ENCODE measurements around the gene CCDC57. TPM values are rescaled to one million over a fixed set of nuclear protein-coding genes. Genes with fewer than 3 reads are reported as not detected.

The CCDC57 gene
- total RNA-seq, 4 donors from 2014 or later = 23.5 to 87.5 (median 48.3) TPM

DNA sequence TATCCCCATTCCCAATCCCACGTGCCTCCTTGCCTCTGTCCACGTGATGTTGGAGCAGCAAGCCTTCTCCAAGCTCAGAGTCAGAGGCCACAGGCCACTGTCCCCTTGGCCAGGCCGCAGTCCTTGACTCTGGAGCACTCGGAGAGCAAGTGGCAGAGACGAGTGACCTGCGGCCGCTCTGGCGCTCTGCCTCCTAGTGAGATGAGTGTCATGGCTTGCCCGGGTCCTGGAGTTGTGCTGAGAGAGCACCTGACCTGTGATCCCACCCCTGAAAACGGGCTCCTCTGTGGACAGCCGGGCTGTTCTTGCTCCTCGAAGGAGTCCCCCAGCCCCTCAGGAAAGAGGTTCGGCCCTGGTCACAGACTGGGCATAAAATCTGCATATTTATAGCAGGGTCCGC lies 104.6 kb downstream of the CCDC57 start:
- in situ Hi-C loops (cut with MboI; ENCODE audit: low pct_ligation_motif_present in 1 of 4, low pct_unique_long_range_greater_than_20kb in 1 of 4, low sequenced_read_pairs in 3 of 4) = no loop called here
- Histone ChIP-seq H3K36me3 (no peaks in the 10 kb centered on the region), H3K4me1 (peaks cover 13 to 39% (median 25%) of the 10 kb centered on the region in 4 donors), H3K27me3 (no peaks in the 10 kb centered on the region), H3K4me3 (no peak overlapping the region), H3K27ac (no peak overlapping the region), H3K9me3 (no peaks in the 10 kb centered on the region)
- 90 to 95% methylated on average over 2 to 14 of the region's 14 CpGs for WGBS, 2 donors (ENCODE audit: low coverage in 1 of 2)
- DNase-seq = no peak
- intact Hi-C loops (cut with DNase I; ENCODE audit: low total_unique reads) = no loop called here
- TF ChIP-seq POLR2AphosphoS5 (IDR thresholded peaks at IDR 0.05) = no peak
- TF ChIP-seq, protein P1, sequence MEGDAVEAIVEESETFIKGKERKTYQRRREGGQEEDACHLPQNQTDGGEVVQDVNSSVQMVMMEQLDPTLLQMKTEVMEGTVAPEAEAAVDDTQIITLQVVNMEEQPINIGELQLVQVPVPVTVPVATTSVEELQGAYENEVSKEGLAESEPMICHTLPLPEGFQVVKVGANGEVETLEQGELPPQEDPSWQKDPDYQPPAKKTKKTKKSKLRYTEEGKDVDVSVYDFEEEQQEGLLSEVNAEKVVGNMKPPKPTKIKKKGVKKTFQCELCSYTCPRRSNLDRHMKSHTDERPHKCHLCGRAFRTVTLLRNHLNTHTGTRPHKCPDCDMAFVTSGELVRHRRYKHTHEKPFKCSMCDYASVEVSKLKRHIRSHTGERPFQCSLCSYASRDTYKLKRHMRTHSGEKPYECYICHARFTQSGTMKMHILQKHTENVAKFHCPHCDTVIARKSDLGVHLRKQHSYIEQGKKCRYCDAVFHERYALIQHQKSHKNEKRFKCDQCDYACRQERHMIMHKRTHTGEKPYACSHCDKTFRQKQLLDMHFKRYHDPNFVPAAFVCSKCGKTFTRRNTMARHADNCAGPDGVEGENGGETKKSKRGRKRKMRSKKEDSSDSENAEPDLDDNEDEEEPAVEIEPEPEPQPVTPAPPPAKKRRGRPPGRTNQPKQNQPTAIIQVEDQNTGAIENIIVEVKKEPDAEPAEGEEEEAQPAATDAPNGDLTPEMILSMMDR (IDR thresholded peaks at IDR 0.05) = no peak
- no peak for TF ChIP-seq POLR2A (IDR thresholded peaks at IDR 0.05)
- no peak for TF ChIP-seq EP300 (IDR thresholded peaks at IDR 0.05; ENCODE audit: low read depth)

DNA sequence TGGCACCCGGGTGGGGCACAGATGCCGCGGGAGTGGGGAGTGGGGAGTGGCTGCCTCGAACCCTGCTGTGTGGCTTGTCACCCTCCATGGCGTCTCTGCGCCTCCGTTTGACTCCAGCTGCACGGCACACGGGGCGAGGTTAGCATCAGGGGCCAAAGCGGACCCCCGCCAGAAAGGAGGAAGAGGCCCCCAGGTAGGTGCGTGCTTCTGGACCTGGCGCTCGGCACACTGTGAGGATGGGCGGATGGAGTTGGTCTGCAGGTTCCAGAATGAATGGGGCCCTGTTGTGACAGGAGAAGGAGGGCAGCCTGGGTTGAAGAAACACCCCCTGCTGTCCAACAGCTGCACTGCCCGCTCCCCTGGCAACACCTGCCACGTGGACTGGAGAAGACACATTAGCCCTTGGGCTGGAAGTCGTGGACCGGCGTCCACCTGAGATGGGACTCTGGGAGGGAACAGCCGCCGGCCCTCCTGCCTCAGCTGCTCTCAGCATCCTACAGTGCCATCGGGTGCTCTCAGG lies 105.2 kb downstream of the CCDC57 start:
- Histone ChIP-seq H3K27ac (peak overlapping the region; percentile 81 to 89 (median 84)), H3K36me3 (no peaks in the 10 kb centered on the region), H3K4me1 (peaks cover 13 to 39% (median 25%) of the 10 kb centered on the region in 4 donors), H3K4me3 (no peak overlapping the region), H3K27me3 (no peaks in the 10 kb centered on the region), H3K9me3 (no peaks in the 10 kb centered on the region)
- 88% methylated on average over 23 of the region's 24 CpGs; no CpG with 5 or more reads in 1 of the 2 donors for WGBS, 2 donors (ENCODE audit: low coverage in 1 of 2)
- DNase-seq = no peak
- intact Hi-C loops (cut with DNase I; ENCODE audit: low total_unique reads) (no loop called here), in situ Hi-C loops (cut with MboI; ENCODE audit: low pct_ligation_motif_present in 1 of 4, low pct_unique_long_range_greater_than_20kb in 1 of 4, low sequenced_read_pairs in 3 of 4) (no loop called here)
- TF ChIP-seq, protein P1 (IDR thresholded peaks at IDR 0.05) = peak in 3 of 5 experiments; percentile 15 to 31 (median 19)
- no peak for TF ChIP-seq EP300 (IDR thresholded peaks at IDR 0.05; ENCODE audit: low read depth)

DNA sequence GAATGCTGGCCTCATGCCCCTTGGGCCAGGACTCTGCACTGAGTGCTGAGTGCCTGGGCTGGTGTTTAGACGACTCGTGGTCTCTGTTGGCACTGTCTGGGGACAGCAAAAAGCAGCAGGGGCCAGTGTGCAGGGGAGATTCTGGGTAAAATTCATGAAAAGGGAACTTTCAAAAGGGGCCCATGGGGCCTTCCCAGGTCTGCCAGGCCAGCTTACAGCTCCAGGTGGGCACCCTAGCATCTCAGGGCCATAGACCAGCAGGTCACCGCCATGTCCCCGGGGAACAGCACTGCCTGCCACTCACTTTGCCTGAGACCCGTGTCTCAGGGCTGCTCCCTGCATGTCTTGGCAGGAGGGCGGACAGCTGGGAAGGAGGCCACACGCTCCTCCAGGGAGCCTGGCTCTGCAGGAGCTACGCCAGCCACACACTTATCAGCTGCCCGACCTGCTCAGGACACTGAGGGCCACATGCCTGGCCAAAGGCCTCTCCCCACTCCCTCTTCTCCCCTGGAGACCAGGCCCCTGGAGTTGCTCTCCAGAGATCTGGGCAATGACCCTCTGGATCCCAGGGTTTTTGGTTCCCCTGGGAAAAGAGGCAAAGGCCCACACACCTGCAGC lies 105.8 kb downstream of the CCDC57 start:
- Histone ChIP-seq H3K27me3 (no peaks in the 10 kb centered on the region), H3K4me3 (peak overlapping the region in 3 of 4 donors; percentile 1 to 44 (median 9)), H3K36me3 (no peaks in the 10 kb centered on the region), H3K27ac (peak overlapping the region; percentile 81 to 89 (median 84)), H3K9me3 (no peaks in the 10 kb centered on the region), H3K4me1 (peaks cover 13 to 41% (median 26%) of the 10 kb centered on the region in 4 donors)
- no peak for DNase-seq
- intact Hi-C loops (cut with DNase I; ENCODE audit: low total_unique reads) = no loop called here
- in situ Hi-C loops (cut with MboI; ENCODE audit: low pct_ligation_motif_present in 1 of 4, low pct_unique_long_range_greater_than_20kb in 1 of 4, low sequenced_read_pairs in 3 of 4) = no loop called here
- TF ChIP-seq POLR2AphosphoS5 (IDR thresholded peaks at IDR 0.05) = no peak
- WGBS, 2 donors (ENCODE audit: low coverage in 1 of 2) = 49% methylated on average over 9 of the region's 9 CpGs; no CpG with 5 or more reads in 1 of the 2 donors

DNA sequence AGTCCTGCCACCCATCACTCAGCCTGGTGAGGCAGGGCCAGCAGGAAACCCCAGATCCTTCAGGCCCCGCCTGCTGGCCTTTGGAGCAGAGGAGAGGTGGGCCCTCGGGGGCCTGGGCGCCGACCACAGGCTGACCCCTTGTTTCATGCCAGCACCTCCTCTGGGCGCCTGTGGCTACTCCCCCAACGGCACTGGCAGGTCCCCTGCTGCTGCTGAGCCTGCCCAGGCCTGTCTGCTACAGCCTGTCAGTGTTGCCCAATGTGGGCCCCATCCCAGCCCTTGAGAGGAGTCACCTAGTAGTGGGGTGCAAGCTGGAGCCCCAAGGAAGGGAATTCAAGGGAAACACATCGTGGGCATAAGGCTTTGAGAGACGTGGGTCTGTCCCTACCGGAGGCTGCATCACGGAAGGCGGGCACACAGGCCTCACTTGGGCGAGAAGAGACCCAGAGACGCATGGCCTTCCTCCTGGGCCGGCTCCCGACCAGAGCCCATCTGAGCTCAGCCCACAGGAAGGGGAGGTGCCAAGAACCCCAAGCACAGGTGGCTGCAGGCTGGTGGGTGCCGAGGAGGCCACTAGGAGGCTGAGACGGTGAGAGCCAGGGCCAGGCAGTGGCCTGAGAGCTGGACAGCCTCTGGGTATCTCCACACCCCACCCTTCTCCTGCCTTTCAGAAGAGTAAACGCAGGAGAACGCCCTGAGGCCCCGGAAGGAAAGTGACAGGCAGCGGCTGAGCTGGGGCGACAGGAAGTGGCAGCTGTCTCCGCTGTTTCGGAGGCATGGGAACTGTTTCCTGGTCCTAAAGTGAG lies 106.6 kb downstream of the CCDC57 start:
- H3K4me1 ChIP-seq = peaks cover 13 to 48% (median 30%) of the 10 kb centered on the region in 4 donors
- intact Hi-C loops (cut with DNase I; ENCODE audit: low total_unique reads) = no loop called here
- H3K4me3 ChIP-seq = peak overlapping the region in 3 of 4 donors; percentile 1 to 44 (median 9)

More for the DNA sequence above, 106.6 kb downstream of the CCDC57 start:
- TF ChIP-seq POLR2A (IDR thresholded peaks at IDR 0.05) (peak; percentile 64), EP300 (IDR thresholded peaks at IDR 0.05; ENCODE audit: low read depth) (no peak), POLR2AphosphoS5 (IDR thresholded peaks at IDR 0.05) (peak in 2 of 3 donors; percentile 42 to 66)
- TF ChIP-seq, protein P1 (IDR thresholded peaks at IDR 0.05) = peak in 4 of 5 experiments; percentile 24 to 71 (median 44)
- in situ Hi-C loops (cut with MboI; ENCODE audit: low pct_ligation_motif_present in 1 of 4, low pct_unique_long_range_greater_than_20kb in 1 of 4, low sequenced_read_pairs in 3 of 4) = no loop called here
- 23% methylated on average over 17 of the region's 24 CpGs; no CpG with 5 or more reads in 1 of the 2 donors for WGBS, 2 donors (ENCODE audit: low coverage in 1 of 2)
- Histone ChIP-seq H3K27me3 (no peaks in the 10 kb centered on the region), H3K9me3 (no peaks in the 10 kb centered on the region), H3K27ac (peak overlapping the region; percentile 81 to 89 (median 84)), H3K36me3 (no peaks in the 10 kb centered on the region)
- peak; percentile 78 for DNase-seq

Measured in transverse colon (tissue), 4 donors.